Heart left ventricle (tissue), 16 donors: ENCODE data around the gene DYNLT2. TPM values are rescaled to one million over a fixed set of nuclear protein-coding genes. Genes with fewer than 3 reads are reported as not detected.

Source experiments
- ATAC-seq, 4 donors: fragments of 200-7000 bp; cut with Tn5 transposase; one replicate each; pipeline ENCODE4 v1.9.1; 2020 to 2022; ENCODE audit warnings: moderate library complexity in 4 of 4, mild to moderate bottlenecking in 3 of 4, moderate number of reproducible peaks in 1 of 4
- DNase-seq, 5 donors: peaks; one replicate each; pipeline ENCODE4 v3.0.0-alpha.2; 2020
- H3K27ac ChIP-seq, 12 donors: fragments of 200-600 bp; sonication (generic) in 4 of 12; one replicate each; pipeline versions ENCODE4 v1.5.0 to v1.8.0; 2016 to 2022; ENCODE audit warnings: mild to moderate bottlenecking in 2 of 12
- H3K27me3 ChIP-seq, 9 donors: fragments of 200-600 bp; sonication (generic) in 2 of 9; one replicate each; pipeline versions ENCODE4 v1.5.1 to v1.8.0; 2016 to 2022; ENCODE audit warnings: mild to moderate bottlenecking in 3 of 9
- H3K36me3 ChIP-seq, 9 donors: fragments of 200-600 bp; sonication (generic) in 2 of 9; one replicate each; pipeline versions ENCODE4 v1.5.0 to v1.8.0; 2018 to 2022; ENCODE audit warnings: mild to moderate bottlenecking in 2 of 9
- H3K4me1 ChIP-seq, 12 donors: fragments of 200-600 bp; sonication (generic) in 4 of 12; one replicate each; pipeline versions ENCODE4 v1.5.0 to v1.8.0; 2016 to 2022; ENCODE audit warnings: mild to moderate bottlenecking in 3 of 12
- H3K4me3 ChIP-seq, 12 donors: fragments of 200-600 bp; sonication (generic) in 4 of 12; one replicate each; pipeline versions ENCODE4 v1.5.0 to v1.8.0; 2017 to 2022; ENCODE audit warnings: mild to moderate bottlenecking in 9 of 12, moderate library complexity in 4 of 12
- H3K9me3 ChIP-seq, 12 donors: fragments of 200-600 bp; sonication (generic) in 4 of 12; one replicate each; pipeline versions ENCODE4 v1.5.0 to v1.8.0; 2016 to 2022; ENCODE audit warnings: mild to moderate bottlenecking in 1 of 12
- CTCF ChIP-seq, 12 donors: fragments of 200-600 bp; sonication (generic) in 4 of 12; IDR thresholded peaks; one replicate each; pipeline versions ENCODE4 v1.5.0 to v1.8.0; 2018 to 2022; ENCODE audit warnings: antibody characterized with exemption in 12 of 12, mild to moderate bottlenecking in 5 of 12
- POLR2A ChIP-seq, 2 donors: fragments of 450-650 bp; IDR thresholded peaks; one replicate each; pipeline ENCODE4 v1.6.1; 2017; ENCODE audit warnings: antibody characterized with exemption in 2 of 2, mild to moderate bottlenecking in 2 of 2, moderate library complexity in 2 of 2
- WGBS, 4 donors: extraction: QIAGEN DNeasy Blood & Tissue Kit in 2 of 4; methylation state at CpG; one replicate each; pipeline versions ENCODE4 v1.1.5 to v1.1.7; 2013 to 2018; 5-methylcytosine and 5-hydroxymethylcytosine counted together
- intact Hi-C, 10 donors: fragments of 100-400 bp; cut with DNase I; formaldehyde crosslinking; loops; one replicate each; pipeline versions ENCODE4 v1.11.1 to v1.14.2; 2022
- polyA plus RNA-seq, 2 donors: library from polyadenylated mRNA; stranded (reverse); fragments of 200-250 nt; gene quantifications; one replicate each; pipeline ENCODE4 v1.2.3, GENCODE V29; 2013
- total RNA-seq, 9 donors: library from RNA; depleted of rRNA in 2 of 9; stranded (reverse); fragments of >200 nt in 2 of 9; fragmentation: NEBNext Ultra II Directional in 3 of 9; extraction: Animal tissue kit (Norgen Biotek cat#: 25700) in 3 of 9; gene quantifications; one replicate each; pipeline versions ENCODE4 v1.1.0 to v1.2.4, GENCODE V29; 2016 to 2023
- donor health status: ischemic (EF 13 %, LVEDD 7.1; RV severe dilation, severe dysfunction).
- donor health status: healthy with polysubstance abuse.
- donor health status: DM: no; HTN: yes; CAD: no.
- donor health status: DM: no; HTN: no; CAD: no.
- donor health status: ischemic (EF 25% LVEDD 6.9; RV normal size, moderate dysfunction).
- donor health status: ischemic (EF 25% LVEDD 5.7; RV mildly dilated, moderate dysfunction).
- donor health status: healthy.
- donor health status: DM: yes; HTN: yes; CAD: no.
- donor health status: ischemic (EF 35%, LVEDD 5.7; RV mildly dilated, moderate dysfunction).
- donor health status: nonischemic (EF 11% LVEDD 7.7; RV severe dilation, severe dysfunction).
- donor health status: DM: yes; HTN: yes; CAD: no.
- donor health status: PGD.
- donor health status: ischemic (EF 29% LVEDD 5.4; RV normal size, mild dysfunction).
- donor health status: nonischemic (EF 23%, LVEDD 6.1; RV moderate dilation, normal function).

Gene DYNLT2
- total and polyA plus RNA-seq, 11 donors, result 0.49 to 1.5 (median 0.67) TPM

GRCh38 chr6:169720207-169720855 is 31.0 kb downstream of the DYNLT2 start:
- Histone ChIP-seq H3K36me3 (peaks cover 0 to 40% (median 20%) of the 10 kb centered on the region in 9 donors), H3K27ac (no peak overlapping the region), H3K4me3 (no peak overlapping the region), H3K4me1 (peaks cover 0 to 36% (median 20%) of the 10 kb centered on the region in 12 donors), H3K9me3 (no peaks in the 10 kb centered on the region), H3K27me3 (no peaks in the 10 kb centered on the region)
- 89 to 96% (median 93%) methylated on average over 3 of the region's 3 CpGs for WGBS, 4 donors
- intact Hi-C loops, result loop anchor here in 1 of 10 donors (10.0 kb wide), 1 partner anchor 834 kb away; the partner anchor contains the start of genes PSMB1 and TBP
- no peak for TF ChIP-seq CTCF (IDR thresholded peaks at IDR 0.05)
- no peak for TF ChIP-seq POLR2A (IDR thresholded peaks at IDR 0.05)
- ATAC-seq (no peak), DNase-seq (no peak)

GRCh38 chr6:169719117-169719516 is 32.3 kb downstream of the DYNLT2 start:
- Histone ChIP-seq H3K4me1 (peaks cover 0 to 29% (median 16%) of the 10 kb centered on the region in 12 donors), H3K4me3 (no peak overlapping the region), H3K9me3 (no peaks in the 10 kb centered on the region), H3K27me3 (no peaks in the 10 kb centered on the region), H3K27ac (no peak overlapping the region), H3K36me3 (peaks cover 0 to 52% (median 32%) of the 10 kb centered on the region in 9 donors)
- intact Hi-C loops, result no loop called here
- ATAC-seq (no peak), DNase-seq (no peak)
- 83 to 89% (median 87%) methylated on average over 4 of the region's 4 CpGs for WGBS, 4 donors
- TF ChIP-seq POLR2A (IDR thresholded peaks at IDR 0.05) (no peak), CTCF (IDR thresholded peaks at IDR 0.05) (no peak)

GRCh38 chr6:169714595-169714994 is 36.8 kb downstream of the DYNLT2 start:
- Histone ChIP-seq H3K4me3 (no peak overlapping the region), H3K27me3 (no peaks in the 10 kb centered on the region), H3K36me3 (peaks cover 0 to 97% (median 76%) of the 10 kb centered on the region in 9 donors), H3K9me3 (no peaks in the 10 kb centered on the region), H3K4me1 (peaks cover 0 to 3% (median 0%) of the 10 kb centered on the region in 12 donors), H3K27ac (no peak overlapping the region)
- intact Hi-C loops, result no loop called here
- TF ChIP-seq CTCF (IDR thresholded peaks at IDR 0.05), result no peak
- TF ChIP-seq POLR2A (IDR thresholded peaks at IDR 0.05), result no peak
- WGBS, 4 donors, result 93 to 95% (median 94%) methylated on average over 9 of the region's 9 CpGs
- no peak for ATAC-seq
- no peak for DNase-seq

- ATAC-seq (no peak), DNase-seq (no peak)
- 92 to 100% (median 97%) methylated on average over 2 of the region's 2 CpGs for WGBS, 4 donors
- no peak overlapping the region for H3K4me3 ChIP-seq
- intact Hi-C loops, result no loop called here
- H3K27me3 ChIP-seq, result no peaks in the 10 kb centered on the region
- H3K27ac ChIP-seq, result no peak overlapping the region
- peaks cover 0 to 2% (median 0%) of the 10 kb centered on the region in 12 donors for H3K4me1 ChIP-seq
- H3K9me3 ChIP-seq, result no peaks in the 10 kb centered on the region
- H3K36me3 ChIP-seq, result peaks cover 0 to 98% (median 80%) of the 10 kb centered on the region in 9 donors
- no peak for TF ChIP-seq CTCF (IDR thresholded peaks at IDR 0.05)
These were observed 37.2 kb downstream of the DYNLT2 start for GRCh38 chr6:169714178-169714577.
